ENCODE results near the gene NR0B2. TPM values are rescaled to one million over a fixed set of nuclear protein-coding genes. Genes with fewer than 3 reads are reported as not detected.

The NR0B2 gene
- total RNA-seq, 1 donor from 2014 or later: not detected

DNA sequence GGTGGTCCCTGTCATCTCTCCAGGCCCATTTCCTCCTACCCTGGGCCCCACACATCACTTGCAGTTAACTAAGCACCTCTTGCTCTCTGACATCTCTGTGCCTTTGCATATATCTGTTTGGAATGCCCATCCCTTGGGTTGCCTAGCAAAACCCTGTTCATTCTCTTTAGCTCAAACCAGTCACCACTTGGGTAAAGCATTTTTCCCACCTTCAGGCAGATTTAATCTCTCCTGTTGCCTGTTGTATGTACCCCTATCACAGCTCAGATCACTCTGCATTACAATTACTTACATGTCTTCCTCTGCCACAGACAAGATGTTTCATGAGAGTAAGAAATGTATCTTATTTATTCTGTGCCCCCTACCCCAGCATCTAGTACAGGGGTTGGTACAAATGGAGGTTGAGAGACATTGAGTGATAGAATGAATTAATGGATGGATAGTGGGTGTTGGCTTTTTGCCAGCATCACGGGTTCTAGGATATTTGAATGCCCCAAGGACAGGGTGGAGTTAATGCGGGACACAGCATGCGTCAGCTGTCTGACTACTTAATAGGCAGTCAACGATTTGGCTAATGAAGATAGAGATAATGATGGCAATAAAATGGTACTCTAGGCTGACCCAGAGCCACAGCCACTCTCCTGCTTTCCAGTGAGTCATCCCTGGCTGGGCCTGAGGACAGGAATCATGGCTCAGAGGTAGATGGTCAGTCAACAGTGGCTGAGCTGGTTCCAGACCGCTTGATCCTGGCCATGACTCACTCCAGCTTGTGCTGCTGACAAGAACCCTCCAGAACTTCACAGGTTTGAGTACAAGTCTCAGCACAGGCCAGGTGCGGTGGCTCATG is 6.5 kb downstream of the NR0B2 start:
- H3K4me1 Mint-ChIP-seq: no peaks in the 10 kb centered on the region
- Histone ChIP-seq H3K9me3 (ENCODE audit: low read depth) (no peaks in the 10 kb centered on the region), H3K4me2 (no peak overlapping the region), H3K27me3 (peaks cover 3% of the 10 kb centered on the region), H3K79me2 (ENCODE audit: low read depth) (no peaks in the 10 kb centered on the region), H3K4me1 (no peaks in the 10 kb centered on the region), H3K4me3 (no peak overlapping the region), H3F3A (ENCODE audit: low read depth) (peaks cover 2% of the 10 kb centered on the region), H4K20me1 (ENCODE audit: low read depth) (no peaks in the 10 kb centered on the region), H3K9ac (no peak overlapping the region), H2AFZ (replicated peaks) (no peak overlapping the region), H3K36me3 (no peaks in the 10 kb centered on the region), H3K27ac (no peak overlapping the region)
- no peaks in the 10 kb centered on the region for H3K9me3 Mint-ChIP-seq
- no peak overlapping the region for H3K4me3 Mint-ChIP-seq
- DNase-seq (ENCODE audit: low spot score): no peak
- H3K36me3 Mint-ChIP-seq: no peaks in the 10 kb centered on the region
- peaks cover 5% of the 10 kb centered on the region for H3K27me3 Mint-ChIP-seq (ENCODE audit: insufficient read depth, low read depth)
- TF ChIP-seq EZH2 (IDR thresholded peaks at IDR 0.05) (no peak), EZH2phosphoT487 (IDR thresholded peaks at IDR 0.05) (no peak), CTCF (IDR thresholded peaks at IDR 0.05) (no peak)
- no peak overlapping the region for H3K27ac Mint-ChIP-seq

- H3K4me3 ChIP-seq: peak overlapping the region; percentile 90
- Mint-ChIP-seq H3K4me3 (peak overlapping the region; percentile 90), H3K9me3 (no peaks in the 10 kb centered on the region), H3K4me1 (peaks cover 15% of the 10 kb centered on the region), H3K27me3 (ENCODE audit: insufficient read depth, low read depth) (peaks cover 3% of the 10 kb centered on the region), H3K27ac (peak overlapping the region; percentile 85), H3K36me3 (peaks cover 4% of the 10 kb centered on the region)
- H3F3A ChIP-seq (ENCODE audit: low read depth): peaks cover 12% of the 10 kb centered on the region
- H3K27me3 ChIP-seq: no peaks in the 10 kb centered on the region
- no peak for DNase-seq (ENCODE audit: low spot score)
- H3K36me3 ChIP-seq: no peaks in the 10 kb centered on the region
- H3K4me2 ChIP-seq: peak overlapping the region; percentile 82
- H4K20me1 ChIP-seq (ENCODE audit: low read depth): no peaks in the 10 kb centered on the region
- H2AFZ ChIP-seq (replicated peaks): peak overlapping the region; percentile 95
- H3K9ac ChIP-seq: peak overlapping the region; percentile 98
- no peaks in the 10 kb centered on the region for H3K9me3 ChIP-seq (ENCODE audit: low read depth)
- peaks cover 28% of the 10 kb centered on the region for H3K79me2 ChIP-seq (ENCODE audit: low read depth)
- no peak for TF ChIP-seq EZH2phosphoT487 (IDR thresholded peaks at IDR 0.05)
- no peak for TF ChIP-seq EZH2 (IDR thresholded peaks at IDR 0.05)
- no peak for TF ChIP-seq CTCF (IDR thresholded peaks at IDR 0.05)
- peaks cover 9% of the 10 kb centered on the region for H3K4me1 ChIP-seq
- no peak overlapping the region for H3K27ac ChIP-seq
These were observed 12.8 kb downstream of the NR0B2 start for GRCh38 chr1:26900815-26901511.

- peaks cover 4% of the 10 kb centered on the region for H3K36me3 Mint-ChIP-seq
- Histone ChIP-seq H3F3A (ENCODE audit: low read depth) (peaks cover 12% of the 10 kb centered on the region), H3K4me1 (peaks cover 9% of the 10 kb centered on the region), H3K9me3 (ENCODE audit: low read depth) (no peaks in the 10 kb centered on the region), H3K4me2 (peak within 1 kb of the TSS; percentile 82), H3K36me3 (no peaks in the 10 kb centered on the region), H3K27ac (peak within 1 kb of the TSS; percentile 84), H3K79me2 (ENCODE audit: low read depth) (peaks cover 28% of the 10 kb centered on the region), H3K27me3 (no peaks in the 10 kb centered on the region), H3K4me3 (peak within 1 kb of the TSS; percentile 90), H4K20me1 (ENCODE audit: low read depth) (no peaks in the 10 kb centered on the region), H2AFZ (replicated peaks) (peak within 1 kb of the TSS; percentile 95), H3K9ac (peak within 1 kb of the TSS; percentile 98)
- peaks cover 3% of the 10 kb centered on the region for H3K27me3 Mint-ChIP-seq (ENCODE audit: insufficient read depth, low read depth)
- DNase-seq (ENCODE audit: low spot score): peak; percentile 97
- no peaks in the 10 kb centered on the region for H3K9me3 Mint-ChIP-seq
- peak within 1 kb of the TSS; percentile 90 for H3K4me3 Mint-ChIP-seq
- H3K4me1 Mint-ChIP-seq: peaks cover 15% of the 10 kb centered on the region
- TF ChIP-seq EZH2 (IDR thresholded peaks at IDR 0.05): no peak
- TF ChIP-seq EZH2phosphoT487 (IDR thresholded peaks at IDR 0.05): no peak
- no peak for TF ChIP-seq CTCF (IDR thresholded peaks at IDR 0.05)
- peak within 1 kb of the TSS; percentile 85 for H3K27ac Mint-ChIP-seq
These were observed 13.6 kb downstream of the NR0B2 start, which contains the start of gene GPATCH3 for GRCh38 chr1:26900001-26900814. GPATCH3 (minus strand) TSS chr1:26900467; CDS start chr1:26900442, 25 bp downstream.

Measured in neural progenitor cell (in vitro differentiated cells).